ENCODE data around the gene TERT.

- no peak for TF ChIP-seq POLR2A (IDR thresholded peaks at IDR 0.05; ENCODE audit: low read depth, low read length)
- TF ChIP-seq POLR2AphosphoS5 (IDR thresholded peaks at IDR 0.05; ENCODE audit: low read depth, low read length), result no peak
Measured at GRCh38 chr5:1257841-1258240, 37.0 kb downstream of the TERT start.
